HPDE6-E6E7 (cell line): ENCODE results near the gene MS4A12.
A peak's percentile ranks its signal among the peaks of the same experiment; 100 is the strongest.
"Not testable (repeated sequence)": the region's sequence is repeated elsewhere in the genome, so short reads cannot be mapped to it uniquely, and the experiment has no call there.

Source experiments
- DNase-seq: peaks from one replicate; pipeline ENCODE4 v3.0.0; 2011; ENCODE audit warnings: missing footprints; ENCODE audit errors: extremely low spot score

Gene MS4A12, protein sequence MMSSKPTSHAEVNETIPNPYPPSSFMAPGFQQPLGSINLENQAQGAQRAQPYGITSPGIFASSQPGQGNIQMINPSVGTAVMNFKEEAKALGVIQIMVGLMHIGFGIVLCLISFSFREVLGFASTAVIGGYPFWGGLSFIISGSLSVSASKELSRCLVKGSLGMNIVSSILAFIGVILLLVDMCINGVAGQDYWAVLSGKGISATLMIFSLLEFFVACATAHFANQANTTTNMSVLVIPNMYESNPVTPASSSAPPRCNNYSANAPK

DNA sequence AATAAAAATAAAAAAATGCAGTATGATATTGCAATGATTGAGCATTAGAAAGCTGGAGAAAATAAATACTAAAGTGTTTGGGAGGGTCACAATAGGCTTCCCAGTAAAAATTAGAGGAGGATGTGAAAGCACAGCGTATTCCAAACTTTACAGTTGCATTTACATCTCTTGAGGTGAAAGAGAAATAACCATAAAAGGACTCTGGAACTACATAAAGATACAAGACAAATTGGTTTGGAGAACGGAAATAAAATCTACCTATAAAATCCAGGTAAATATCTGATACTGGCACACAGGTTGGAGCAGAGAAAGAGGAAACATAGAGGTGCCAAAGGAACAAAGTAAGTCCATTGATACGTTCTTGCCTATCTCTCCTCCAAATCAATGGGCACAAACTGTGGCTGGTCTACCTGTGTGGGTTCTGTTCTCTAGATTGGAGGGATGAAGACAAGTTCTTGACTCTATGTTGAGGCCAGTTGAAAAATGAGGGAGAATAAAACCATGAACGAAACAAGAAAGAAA is at the start of gene MS4A12:
MS4A12 (plus strand) TSS at position 291 of the 522 bp plus-strand sequence. CDS start 4,541 bp downstream, outside the sequence.
- no peak for DNase-seq

DNA sequence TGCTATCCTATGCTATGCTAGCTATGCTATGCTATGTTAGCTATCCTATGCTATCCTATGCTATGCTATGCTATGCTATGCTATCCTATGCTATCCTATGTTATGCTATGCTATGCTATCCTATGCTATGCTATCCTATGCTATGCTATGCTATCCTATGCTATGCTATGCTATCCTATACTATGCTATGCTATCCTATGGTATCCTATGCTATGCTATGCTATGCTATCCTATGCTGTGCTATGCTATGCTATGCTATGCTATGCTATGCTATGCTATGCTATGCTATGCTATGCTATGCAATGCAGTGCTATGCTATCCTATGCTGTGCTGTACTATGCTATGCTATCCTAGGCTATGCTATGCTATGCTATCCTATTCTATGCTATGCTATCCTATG is 45.5 kb upstream of the MS4A12 start:
- DNase-seq = no peak

DNA sequence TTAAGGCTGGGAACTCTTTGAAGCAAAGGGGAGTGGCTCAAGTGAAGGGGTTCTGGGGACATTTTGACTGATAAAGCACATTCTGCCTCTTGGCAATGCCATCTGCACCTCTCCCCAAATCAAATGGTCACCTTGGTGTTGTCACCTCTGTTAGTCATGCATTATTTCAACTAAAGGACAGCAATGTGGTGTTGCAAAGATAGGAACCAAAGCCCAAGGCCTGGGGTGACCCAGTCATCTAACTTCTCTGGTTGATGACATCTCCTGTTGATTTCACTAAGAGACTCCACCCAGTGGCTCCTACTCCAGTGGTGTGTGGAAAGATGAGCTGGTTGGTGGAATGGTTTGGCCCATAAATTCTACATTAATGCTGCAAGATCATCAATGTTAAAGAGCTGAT is 44.7 kb upstream of the MS4A12 start:
- DNase-seq = no peak

DNA sequence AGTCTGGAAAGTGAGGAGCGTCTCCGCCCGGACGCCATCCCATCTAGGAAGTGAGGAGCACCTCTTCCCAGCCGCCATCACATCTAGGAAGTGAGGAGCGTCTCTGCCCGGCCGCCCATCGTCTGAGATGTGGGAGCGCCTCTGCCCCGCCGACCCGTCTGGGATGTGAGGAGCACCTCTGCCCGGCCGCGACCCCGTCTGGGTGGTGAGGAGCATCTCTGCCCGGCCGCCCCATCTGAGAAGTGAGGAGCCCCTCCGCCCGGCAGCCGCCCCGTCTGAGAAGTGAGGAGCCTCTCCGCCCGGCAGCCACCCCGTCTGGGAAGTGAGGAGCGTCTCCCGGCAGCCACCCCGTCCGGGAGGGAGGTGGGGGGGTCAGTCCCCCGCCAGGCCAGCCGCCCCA is 41.4 kb upstream of the MS4A12 start:
- DNase-seq = not testable (repeated sequence)

DNA sequence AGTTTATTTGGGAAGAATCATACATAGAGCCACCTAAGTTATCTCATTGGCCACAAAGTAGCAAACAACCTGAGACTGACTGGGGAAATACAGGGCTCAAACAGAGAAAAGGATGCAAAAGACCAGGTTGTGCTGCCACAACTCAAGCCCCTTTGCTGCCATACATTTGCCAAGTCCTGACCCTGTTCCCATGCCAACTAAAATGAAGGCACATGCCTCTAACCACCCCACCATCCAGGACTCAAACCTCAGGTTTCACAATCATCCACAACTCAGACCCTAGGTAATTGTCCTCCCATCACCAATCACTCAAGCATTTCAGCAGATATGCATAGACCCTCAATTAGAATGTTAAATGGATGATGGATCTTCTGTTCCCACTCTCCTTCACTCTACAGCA is 38.4 kb upstream of the MS4A12 start:
- no peak for DNase-seq

DNA sequence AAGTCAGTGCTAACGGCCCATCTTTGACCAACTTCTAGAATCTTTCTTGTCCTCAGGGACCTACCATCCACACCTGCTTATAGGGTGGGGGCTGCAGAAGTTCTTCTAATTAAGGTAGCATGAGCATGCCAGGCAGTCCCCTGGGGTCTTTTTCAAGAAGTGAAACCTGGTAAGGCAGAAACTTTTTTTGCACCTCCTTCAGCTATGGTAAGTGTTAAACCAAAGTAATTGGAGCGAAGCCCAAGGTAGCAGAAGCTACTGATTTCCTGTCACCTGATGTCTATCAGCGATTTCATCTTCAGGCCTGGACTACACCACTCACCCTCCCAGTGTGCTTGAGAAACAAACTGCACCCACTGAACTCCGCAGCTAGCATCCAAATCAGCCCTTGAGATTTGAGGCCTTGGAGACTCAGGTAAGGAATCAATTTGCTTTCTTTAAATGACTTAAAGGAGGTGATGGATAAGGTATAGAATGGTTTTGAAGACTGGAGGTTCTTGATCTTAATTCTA is 37.0 kb upstream of the MS4A12 start, which contains the start of gene MS4A1:
MS4A1 (plus strand) TSS at position 317 of the 512 bp plus-strand sequence. CDS start 6,528 bp downstream, outside the sequence.
- no peak for DNase-seq

DNA sequence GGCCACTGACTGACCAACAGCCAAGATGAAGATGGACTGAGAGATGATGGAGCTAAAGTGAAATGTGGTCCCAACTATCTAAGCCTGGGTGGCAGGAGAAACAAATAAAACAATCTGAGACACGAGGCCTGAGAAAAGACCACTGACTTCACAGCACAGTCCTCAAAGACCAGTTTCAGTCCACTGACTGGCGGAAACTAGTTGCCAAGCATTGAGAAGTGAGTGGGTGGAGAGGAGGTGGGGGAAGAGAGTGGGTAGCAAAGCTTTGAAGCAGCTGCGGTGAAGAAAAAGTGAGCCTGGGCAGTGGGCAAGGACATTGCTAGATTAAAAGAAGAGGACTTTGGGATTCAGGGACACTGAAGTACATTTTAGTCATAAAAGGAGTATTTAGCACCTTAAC is 35.0 kb upstream of the MS4A12 start:
- DNase-seq = no peak

DNA sequence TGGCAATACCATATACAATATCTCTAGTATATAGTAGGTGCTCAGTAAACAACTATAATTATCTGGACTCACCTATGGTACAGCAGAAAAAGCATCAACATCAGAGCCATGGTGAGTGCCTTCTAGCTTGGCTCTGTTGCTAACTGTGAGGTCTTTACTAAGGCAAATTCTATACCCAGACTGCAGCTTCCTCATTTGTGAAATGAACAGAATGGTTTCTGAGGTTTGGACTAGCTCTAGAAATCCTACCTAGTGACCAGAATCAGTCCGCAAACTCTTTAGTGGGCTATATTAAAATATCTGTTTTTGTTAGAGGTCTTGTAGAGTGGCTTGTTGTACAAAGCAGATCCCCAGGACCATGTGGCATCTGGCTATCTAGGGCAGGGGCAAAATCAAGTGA is 33.2 kb upstream of the MS4A12 start:
- no peak for DNase-seq

DNA sequence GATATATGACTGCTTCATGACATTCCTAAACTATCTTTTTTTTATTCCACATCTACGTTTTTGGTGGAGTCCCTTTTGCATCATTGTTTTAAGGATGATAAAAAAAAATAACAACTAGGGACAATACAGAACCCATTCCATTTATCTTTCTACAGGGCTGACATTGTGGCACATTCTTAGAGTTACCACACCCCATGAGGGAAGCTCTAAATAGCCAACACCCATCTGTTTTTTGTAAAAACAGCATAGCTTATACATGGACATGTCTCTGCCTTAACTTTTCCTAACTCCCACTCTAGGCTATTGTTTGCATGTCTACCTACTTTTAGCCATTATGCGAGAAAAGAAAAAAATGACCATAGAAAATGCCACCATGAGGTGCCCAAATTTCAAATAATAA is 23.7 kb upstream of the MS4A12 start:
- DNase-seq = no peak

DNA sequence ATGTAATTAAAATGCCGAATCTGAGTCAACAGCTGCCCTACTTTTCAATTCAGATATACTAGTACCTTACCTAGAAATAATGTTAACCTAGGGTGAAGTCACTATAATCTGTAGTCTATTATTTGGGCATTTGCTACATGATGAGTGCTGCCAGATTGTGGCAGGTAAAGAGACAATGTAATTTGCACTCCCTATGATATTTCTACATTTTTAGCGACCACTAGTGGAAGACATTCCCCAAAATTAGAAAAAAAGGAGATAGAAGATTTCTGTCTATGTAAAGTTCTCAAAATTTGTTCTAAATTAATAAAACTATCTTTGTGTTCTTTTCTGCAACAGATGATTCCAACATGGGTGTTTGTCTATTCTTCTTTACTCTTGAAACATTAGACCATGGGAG is 22.9 kb upstream of the MS4A12 start:
- DNase-seq = no peak

DNA sequence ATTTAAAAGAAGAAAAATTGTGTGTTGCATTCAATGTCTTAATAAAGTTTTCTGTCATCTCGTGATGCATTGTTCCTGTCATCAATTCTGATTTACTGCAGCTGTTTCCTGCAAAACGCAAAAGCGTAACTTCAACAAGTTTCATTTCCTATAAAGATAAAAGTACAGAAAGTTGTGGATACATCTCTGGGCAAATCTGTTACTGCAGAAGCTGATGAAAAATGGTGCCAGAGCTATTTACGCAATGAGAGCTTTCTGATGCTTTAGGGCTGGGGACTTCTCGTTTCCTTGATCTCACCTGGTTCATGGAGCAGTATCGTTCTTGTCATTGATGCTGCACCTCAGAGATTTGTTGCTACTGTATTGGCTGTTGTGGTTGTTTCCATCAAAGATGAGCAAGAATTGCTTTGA is 15.5 kb upstream of the MS4A12 start:
- no peak for DNase-seq

DNA sequence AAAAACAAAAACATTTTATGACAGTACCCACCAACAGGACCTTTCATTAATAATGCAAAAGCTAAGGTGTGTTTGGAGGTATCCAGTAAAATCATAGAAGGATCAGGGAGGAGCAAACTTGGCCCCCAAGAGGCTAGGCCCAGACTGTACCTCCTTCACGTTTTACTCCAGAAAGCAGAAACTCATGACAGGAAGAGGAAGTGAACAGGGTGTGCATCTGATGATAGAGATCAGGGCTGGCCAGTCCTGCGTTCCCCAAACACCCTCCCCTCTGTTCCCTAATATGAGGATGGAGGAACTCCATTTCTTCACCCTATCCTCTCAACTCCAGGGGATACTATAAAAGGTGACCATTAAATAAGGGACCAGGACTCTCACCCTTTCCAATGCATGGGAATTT is 10.2 kb upstream of the MS4A12 start:
- no peak for DNase-seq

DNA sequence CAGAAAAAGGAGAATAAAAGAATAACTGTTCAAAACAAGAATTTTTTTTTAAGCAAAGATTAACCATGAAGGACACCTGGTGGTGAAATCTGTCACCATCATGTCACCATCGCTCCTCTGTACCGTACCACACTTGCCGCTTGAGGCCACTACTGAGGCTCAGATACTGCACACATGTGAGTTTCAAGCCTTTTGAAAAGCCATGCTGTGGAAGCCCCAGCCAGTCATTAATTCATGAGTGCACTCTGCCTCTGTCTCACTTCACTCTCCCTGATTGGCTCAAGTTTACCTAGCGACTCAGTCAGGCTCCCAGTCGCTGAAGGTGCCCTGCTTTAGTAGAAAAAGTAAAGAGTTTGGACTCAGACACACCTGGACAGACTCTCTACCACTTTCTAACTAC is 6.6 kb upstream of the MS4A12 start:
- DNase-seq = peak; percentile 15

DNA sequence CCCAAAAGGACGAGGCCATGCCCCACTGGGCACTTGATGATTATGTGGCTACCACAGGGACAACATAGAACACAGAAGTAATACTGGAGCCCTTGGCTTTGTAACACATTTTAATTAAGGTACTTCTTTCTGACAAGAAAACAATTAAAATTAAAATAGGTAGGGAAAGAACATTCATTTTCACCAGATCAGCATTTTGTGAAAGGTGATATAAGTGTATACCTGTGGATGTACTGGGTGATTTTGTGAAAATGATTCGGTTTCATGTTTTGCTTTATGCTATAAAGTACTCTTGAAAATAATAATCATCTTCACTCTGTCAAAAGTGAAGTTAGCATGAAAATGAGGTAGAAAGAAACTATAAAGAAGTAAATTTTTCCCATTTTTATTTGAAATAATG is 876 bp downstream of the MS4A12 start:
- DNase-seq = no peak

DNA sequence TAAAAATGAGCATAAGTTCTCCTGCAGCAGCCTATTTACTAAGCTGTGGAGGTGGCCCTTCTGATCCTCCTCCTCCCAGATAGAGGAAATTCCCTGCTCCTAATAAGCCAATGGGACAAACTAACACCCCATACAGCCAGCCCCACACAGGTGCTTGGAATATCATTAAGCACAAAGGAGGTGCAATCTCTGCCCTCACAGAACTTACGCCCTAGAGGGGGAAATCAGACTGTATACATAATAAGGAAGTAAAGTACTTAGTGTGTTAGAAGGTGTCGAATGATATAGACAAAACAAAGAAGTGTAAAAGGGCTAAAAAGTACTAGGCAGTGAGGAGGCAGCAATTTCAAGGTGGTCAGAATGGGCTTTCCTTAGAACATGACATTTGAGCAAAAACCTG is 5.8 kb downstream of the MS4A12 start:
- DNase-seq = no peak

DNA sequence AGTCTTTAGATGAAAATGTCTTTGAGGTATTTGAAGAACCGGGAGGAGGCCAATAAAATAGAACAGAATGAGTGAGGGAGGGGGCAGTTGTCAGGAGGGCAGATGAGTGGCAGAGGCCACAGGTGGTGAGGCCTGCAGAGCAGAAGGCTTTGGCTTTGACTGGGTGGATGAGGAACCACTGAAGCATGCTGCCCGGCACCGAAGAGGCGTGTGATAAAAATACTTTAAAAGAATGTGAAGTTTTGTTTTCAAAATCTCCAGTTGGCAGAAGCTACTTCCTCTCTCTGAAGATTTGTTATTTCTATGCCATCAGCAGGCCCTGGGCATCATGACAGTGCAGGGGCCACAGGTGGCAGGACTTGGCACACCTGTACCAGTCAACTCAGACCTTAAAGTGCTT is 6.3 kb downstream of the MS4A12 start:
- no peak for DNase-seq

DNA sequence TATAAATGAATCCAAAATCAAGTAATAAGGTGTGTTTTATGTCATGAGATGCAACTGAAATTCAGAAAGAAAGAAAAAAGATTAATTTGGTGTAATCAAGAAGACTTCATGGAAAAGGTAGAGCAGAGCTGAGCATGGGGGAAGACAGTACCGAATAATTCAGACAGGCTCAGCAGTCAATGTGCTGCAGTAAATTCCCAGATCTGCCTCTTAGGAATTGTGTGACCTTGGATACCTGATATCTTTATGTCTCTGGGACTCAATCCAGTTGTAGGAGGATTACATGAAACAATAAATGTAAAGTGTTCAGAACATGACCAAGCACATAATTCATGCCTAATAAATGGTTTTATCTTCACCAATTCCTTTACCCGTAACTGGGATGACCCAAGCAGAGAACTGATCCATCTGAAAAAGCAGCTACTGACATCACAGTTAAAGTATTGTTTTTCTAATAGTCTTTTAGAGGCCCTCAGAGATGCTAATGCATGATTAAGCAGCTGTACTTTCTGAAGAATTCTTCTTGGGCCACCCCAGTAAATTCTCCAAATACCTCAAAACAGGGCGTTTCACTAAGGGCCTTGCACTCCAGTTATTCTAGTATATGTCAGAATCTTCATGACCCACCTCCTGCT is 7.8 kb downstream of the MS4A12 start:
- DNase-seq = no peak

DNA sequence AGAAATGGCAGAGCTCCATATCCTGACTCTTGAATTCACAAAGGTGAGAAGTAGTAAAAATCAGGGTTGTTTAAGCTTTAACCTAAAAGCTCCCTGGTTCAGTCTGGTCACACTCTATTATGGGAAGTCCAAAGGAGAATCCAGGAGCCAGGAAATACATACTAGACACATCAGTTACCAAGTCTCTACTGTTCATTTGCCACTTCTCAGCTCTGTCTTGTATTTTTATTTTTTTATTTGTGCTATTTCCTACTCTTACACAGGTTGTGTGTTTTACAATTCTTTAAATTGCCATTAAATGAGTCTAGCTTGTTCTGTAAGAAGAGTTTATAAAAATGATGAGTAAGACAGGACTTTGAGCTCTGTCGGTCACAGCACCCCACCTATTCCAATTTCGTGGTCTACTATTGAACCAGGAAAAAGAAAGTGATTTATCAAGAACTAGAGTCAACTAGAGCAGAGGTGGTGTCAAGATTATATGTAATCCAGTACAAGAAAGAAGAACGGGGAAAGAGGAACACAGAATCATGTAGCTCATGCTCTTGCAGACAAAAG is 9.7 kb downstream of the MS4A12 start:
- no peak for DNase-seq

DNA sequence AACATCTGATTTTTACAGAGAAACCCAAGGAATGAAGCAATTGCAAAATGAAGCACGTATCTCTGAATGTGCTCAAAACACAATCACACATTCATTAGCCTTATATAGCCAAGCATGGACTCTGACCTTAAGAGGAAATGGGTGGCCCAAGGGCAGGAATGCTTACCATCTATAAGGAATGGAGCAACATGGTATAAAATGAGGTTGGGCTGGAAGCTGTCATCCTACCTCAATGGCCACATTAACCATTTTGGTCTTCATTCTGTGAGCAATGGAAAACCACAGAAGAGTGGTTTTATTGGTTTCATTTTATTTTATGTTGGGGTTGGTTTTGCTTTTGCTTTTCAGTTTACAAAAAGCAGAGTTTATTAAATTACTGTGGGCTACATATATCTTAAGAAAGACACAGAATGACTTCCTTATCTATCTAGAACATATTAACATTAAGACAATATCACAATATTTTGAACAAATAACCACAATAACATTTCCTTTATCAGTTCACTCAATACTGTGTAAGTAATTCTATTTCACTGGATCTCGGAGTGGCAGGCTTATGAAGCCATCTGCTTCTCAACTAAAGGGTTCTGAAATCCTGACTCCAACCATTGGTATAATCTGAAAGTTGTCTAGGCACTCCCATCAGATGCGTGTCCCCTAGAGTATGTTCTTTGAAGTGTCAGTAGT is 11.8 kb downstream of the MS4A12 start:
- DNase-seq = no peak

DNA sequence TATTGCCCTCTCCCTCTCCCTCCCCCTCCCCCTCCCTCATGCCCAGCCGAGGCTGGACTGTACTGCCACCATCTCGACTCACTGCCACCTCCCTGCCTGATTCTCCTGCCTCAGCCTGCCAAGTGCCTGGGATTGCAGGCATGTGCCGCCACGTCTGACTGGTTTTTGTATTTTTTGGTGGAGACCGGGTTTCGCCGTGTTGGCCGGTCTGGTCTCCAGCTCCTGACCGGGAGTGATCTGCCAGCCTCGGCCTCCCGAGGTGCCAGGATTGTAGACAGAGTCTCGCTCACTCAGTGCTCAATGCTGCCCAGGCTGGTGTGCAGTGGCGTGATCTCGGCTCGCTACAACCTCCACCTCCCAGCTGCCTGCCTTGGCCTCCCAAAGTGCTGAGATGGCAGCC is 17.0 kb downstream of the MS4A12 start:
- not testable (repeated sequence) for DNase-seq

DNA sequence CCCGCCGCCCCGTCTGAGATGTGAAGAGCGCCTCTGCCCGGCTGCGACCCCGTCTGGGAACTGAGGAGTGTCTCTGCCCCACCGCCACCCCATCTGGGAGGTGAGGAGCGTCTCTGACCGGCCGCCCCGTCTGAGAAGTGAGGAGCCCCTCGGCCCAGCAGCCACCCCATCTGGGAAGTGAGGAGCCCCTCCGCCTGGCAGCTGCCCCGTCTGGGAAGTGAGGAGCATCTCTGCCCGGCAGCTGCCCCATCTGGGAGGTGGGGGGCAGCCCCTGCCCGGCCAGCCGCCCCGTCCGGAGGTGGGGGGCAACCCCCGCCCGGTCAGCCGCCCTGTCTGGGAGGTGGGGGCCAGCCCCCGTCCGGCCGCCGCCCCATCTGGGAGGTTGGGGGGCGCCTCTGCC is 17.6 kb downstream of the MS4A12 start:
- not testable (repeated sequence) for DNase-seq

DNA sequence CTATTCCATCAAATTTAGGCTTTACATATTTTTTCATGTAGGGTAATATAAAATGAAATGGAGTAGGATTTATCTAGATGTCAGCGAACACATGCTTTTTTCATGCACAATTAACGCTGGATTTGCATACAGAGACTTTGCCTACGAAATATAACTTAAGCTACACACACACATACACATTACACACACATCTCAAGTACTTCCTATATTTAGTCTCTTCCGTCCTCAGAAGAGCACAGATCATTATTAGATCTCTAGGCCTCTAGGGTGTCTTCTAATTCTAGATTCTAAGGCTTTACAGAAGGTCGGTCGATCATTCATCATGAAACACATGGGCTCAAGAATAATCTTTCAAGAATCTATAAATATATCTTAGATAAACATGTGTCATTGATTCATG is 18.8 kb downstream of the MS4A12 start:
- DNase-seq = no peak
